ENCODE data around the gene ATG5.

DNA sequence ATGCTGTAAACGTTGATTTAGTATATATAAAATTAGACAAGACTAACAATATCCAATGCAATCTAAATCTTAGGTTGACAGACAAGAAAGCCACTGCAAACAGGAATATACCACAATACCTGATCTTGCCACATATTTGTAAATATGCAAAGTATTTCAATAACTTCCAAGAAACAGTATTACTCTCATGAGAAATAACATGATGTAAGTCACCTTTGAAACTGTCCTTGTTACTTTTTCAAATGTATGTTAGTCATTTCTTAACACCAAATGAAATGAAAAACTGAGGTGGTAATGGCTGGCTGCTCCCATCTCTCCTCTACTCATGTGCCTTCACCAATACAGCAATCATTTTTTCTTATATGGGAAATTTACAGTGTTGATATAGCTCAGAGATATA lies 118.7 kb downstream of the ATG5 start:
- TF ChIP-seq, protein P1, sequence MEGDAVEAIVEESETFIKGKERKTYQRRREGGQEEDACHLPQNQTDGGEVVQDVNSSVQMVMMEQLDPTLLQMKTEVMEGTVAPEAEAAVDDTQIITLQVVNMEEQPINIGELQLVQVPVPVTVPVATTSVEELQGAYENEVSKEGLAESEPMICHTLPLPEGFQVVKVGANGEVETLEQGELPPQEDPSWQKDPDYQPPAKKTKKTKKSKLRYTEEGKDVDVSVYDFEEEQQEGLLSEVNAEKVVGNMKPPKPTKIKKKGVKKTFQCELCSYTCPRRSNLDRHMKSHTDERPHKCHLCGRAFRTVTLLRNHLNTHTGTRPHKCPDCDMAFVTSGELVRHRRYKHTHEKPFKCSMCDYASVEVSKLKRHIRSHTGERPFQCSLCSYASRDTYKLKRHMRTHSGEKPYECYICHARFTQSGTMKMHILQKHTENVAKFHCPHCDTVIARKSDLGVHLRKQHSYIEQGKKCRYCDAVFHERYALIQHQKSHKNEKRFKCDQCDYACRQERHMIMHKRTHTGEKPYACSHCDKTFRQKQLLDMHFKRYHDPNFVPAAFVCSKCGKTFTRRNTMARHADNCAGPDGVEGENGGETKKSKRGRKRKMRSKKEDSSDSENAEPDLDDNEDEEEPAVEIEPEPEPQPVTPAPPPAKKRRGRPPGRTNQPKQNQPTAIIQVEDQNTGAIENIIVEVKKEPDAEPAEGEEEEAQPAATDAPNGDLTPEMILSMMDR (IDR thresholded peaks at IDR 0.05): no peak
- no peak for TF ChIP-seq POLR2A (IDR thresholded peaks at IDR 0.05)

All from heart left ventricle (tissue), 13 donors.